GM12878 (cell line): Measurements from ENCODE around the gene ZSCAN32. TPM values are rescaled to one million over a fixed set of nuclear protein-coding genes. Genes with fewer than 3 reads are reported as not detected.

ENCODE experiments used
- KDM1A ChIP-seq: fragments of 200-600 bp; sonication (generic); IDR thresholded peaks from 2 replicates; pipeline ENCODE4 v1.6.1; 2016; ENCODE audit warnings: borderline replicate concordance
- MYC ChIP-seq: IDR thresholded peaks from 2 replicates; pipeline ENCODE4 v1.6.1; 2011; ENCODE audit warnings: mild to moderate bottlenecking, low read length, moderate library complexity, inconsistent platforms; ENCODE audit not compliant: insufficient read depth, insufficient replicate concordance, insufficient read length, severe bottlenecking
- NR2C2 ChIP-seq: IDR thresholded peaks from 2 replicates; pipeline ENCODE4 v1.6.1; 2011; ENCODE audit warnings: borderline replicate concordance, low read depth; ENCODE audit not compliant: control insufficient read depth, insufficient read length
- NRF1 ChIP-seq: conservative IDR thresholded peaks from 2 replicates; pipeline ENCODE4 v1.6.1; 2011; ENCODE audit warnings: mild to moderate bottlenecking, low read depth, low read length, improper control_type of control experiment
- SPI1 ChIP-seq: IDR thresholded peaks from 2 replicates; pipeline ENCODE4 v1.6.1; 2011; ENCODE audit warnings: low read depth, mild to moderate bottlenecking, low read length, moderate library complexity, borderline replicate concordance; ENCODE audit not compliant: insufficient read depth
- TBL1XR1 ChIP-seq: IDR thresholded peaks from 2 replicates; pipeline ENCODE4 v1.6.1; 2012; ENCODE audit warnings: low read depth, low read length, improper control_type of control experiment
- ZZZ3 ChIP-seq: IDR thresholded peaks from 2 replicates; pipeline ENCODE4 v1.6.1; 2011; ENCODE audit warnings: low read depth; ENCODE audit not compliant: control insufficient read depth, insufficient read length
- polyA plus RNA-seq, 11 experiments: library from polyadenylated mRNA; depleted of rRNA in 4 of 11; unstranded in 6 of 11; stranded (reverse) in 5 of 11; fragments of >200 nt; fragmentation: Nextera tagmentation in 4 of 11; fragmentation: Illumina TruSeq in 1 of 11; extraction: Ambion mirVana in 4 of 11; extraction: Trizol in 1 of 11; gene quantifications; 1 replicate in 1 of 11; 2 replicates in 10 of 11; pipeline versions ENCODE4 v1.2.1 to v1.2.3, GENCODE V29; 2011 to 2016; ENCODE audit warnings: inconsistent platforms in 2 of 11, missing spikeins in 2 of 11, low read depth in 1 of 11
- total RNA-seq, 4 experiments: library from RNA; depleted of rRNA in 3 of 4; stranded (reverse); fragments of >200 nt in 3 of 4; fragmentation: Illumina TruSeq in 1 of 4; extraction: Trizol in 1 of 4; gene quantifications; 2 replicates each; pipeline versions ENCODE4 v1.2.1 to v1.2.3, GENCODE V29; 2013 to 2021
- TF ChIP-seq, protein P1 (sequence below): fragments of 450-650 bp; IDR thresholded peaks from 2 replicates; pipeline ENCODE4 v1.6.1; 2017; ENCODE audit warnings: mild to moderate bottlenecking, low read depth, inconsistent platforms; ENCODE audit not compliant: poor library complexity, severe bottlenecking

ZSCAN32 gene
- total and polyA plus RNA-seq, 10 of the 15 experiments (the other 5 are each of a cell fraction or from before 2014, with no cell fraction given): 9.6 to 23.8 (median 15.5) TPM

DNA sequence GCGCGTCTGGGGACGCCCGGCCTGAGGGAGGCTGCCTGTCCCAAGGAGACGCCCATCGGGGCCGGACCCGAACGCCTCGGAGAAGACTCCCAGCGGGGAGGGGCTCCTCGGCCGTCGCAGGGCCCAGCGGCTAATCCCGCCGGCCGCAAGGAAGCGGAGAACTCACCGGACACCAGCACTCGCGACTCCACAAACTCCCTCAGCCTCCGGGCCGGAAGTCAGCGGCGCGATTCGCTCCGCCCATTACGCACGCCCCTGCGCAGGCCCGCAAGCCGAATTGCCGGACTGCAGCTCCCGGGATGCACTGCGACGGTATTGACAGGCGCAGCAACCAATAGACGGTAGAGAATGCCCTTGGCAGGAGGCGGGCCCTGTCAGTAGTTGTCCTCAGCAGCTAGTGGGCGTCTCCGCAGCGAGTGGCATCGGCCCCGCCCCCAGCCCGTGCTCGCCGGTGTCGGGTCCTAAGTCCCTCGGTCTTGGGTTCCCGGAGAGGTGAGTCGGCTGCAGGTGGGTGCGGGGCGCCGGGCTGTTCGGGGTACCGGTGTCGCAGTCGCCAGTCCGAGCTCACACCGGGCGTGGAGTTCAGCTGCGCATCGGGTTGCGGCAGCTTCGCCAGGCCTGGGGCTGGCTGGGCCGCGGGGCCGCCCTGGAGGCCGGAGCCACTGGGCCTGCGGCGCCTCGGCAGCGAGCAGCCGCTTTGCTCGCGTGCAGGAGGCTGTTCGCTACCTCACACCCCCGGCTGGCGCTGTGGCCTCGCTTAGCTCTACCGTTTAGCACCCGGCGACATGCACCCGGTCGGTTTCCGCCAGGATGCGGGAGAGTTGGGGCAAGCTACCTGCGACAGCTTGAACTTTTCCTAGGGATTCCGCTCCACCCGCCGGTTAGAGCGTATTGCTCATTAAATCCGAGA lies at the start of gene ZSCAN32, which contains the start of gene ZNF174 (continued):
- TF ChIP-seq MYC (no peak), NRF1 (peak; percentile 91), SPI1 (0 out of 2 replicates have a peak, but pooled peaks have one; percentile 27), NR2C2 (no peak), KDM1A (no peak), ZZZ3 (no peak), TBL1XR1 (0 out of 2 replicates have a peak, but pooled peaks have one; percentile 14)
- TF ChIP-seq, protein P1, sequence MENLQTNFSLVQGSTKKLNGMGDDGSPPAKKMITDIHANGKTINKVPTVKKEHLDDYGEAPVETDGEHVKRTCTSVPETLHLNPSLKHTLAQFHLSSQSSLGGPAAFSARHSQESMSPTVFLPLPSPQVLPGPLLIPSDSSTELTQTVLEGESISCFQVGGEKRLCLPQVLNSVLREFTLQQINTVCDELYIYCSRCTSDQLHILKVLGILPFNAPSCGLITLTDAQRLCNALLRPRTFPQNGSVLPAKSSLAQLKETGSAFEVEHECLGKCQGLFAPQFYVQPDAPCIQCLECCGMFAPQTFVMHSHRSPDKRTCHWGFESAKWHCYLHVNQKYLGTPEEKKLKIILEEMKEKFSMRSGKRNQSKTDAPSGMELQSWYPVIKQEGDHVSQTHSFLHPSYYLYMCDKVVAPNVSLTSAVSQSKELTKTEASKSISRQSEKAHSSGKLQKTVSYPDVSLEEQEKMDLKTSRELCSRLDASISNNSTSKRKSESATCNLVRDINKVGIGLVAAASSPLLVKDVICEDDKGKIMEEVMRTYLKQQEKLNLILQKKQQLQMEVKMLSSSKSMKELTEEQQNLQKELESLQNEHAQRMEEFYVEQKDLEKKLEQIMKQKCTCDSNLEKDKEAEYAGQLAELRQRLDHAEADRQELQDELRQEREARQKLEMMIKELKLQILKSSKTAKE: no peak
